ENCODE results near the gene RHEB.

Gene RHEB

GRCh38 chr7:151459726-151460473 lies 59.8 kb downstream of the RHEB start:
- no peak overlapping the region for H3K4me3 ChIP-seq (replicated peaks; ENCODE audit: insufficient read depth, low read length)
- no peak for DNase-seq (ENCODE audit: low read depth in 1 of 2, low spot score in 1 of 2)
- H3K27ac ChIP-seq (replicated peaks) = no peak overlapping the region
- TF ChIP-seq REST (IDR thresholded peaks at IDR 0.05; ENCODE audit: insufficient replicate concordance, low read depth) = no peak
- no peak for TF ChIP-seq SPI1 (IDR thresholded peaks at IDR 0.05; ENCODE audit: borderline replicate concordance, low read depth)
- TF ChIP-seq POLR2AphosphoS5 (IDR thresholded peaks at IDR 0.05; ENCODE audit: low read depth) = no peak
- no peak for TF ChIP-seq GABPA (IDR thresholded peaks at IDR 0.05; ENCODE audit: low read depth)
- TF ChIP-seq CTCF (IDR thresholded peaks at IDR 0.05; ENCODE audit: insufficient read depth, low read length) = no peak
- H3K27me3 ChIP-seq (ENCODE audit: insufficient read depth, poor library complexity, severe bottlenecking) = no peaks in the 10 kb centered on the region

- TF ChIP-seq REST (IDR thresholded peaks at IDR 0.05; ENCODE audit: insufficient replicate concordance, low read depth) (no peak), SPI1 (IDR thresholded peaks at IDR 0.05; ENCODE audit: borderline replicate concordance, low read depth) (no peak), GABPA (IDR thresholded peaks at IDR 0.05; ENCODE audit: low read depth) (no peak), POLR2AphosphoS5 (IDR thresholded peaks at IDR 0.05; ENCODE audit: low read depth) (no peak), CTCF (IDR thresholded peaks at IDR 0.05; ENCODE audit: insufficient read depth, low read length) (no peak)
- no peak overlapping the region for H3K27ac ChIP-seq (replicated peaks)
- no peaks in the 10 kb centered on the region for H3K27me3 ChIP-seq (ENCODE audit: insufficient read depth, poor library complexity, severe bottlenecking)
- DNase-seq (ENCODE audit: low read depth in 1 of 2, low spot score in 1 of 2) = no peak
- H3K4me3 ChIP-seq (replicated peaks; ENCODE audit: insufficient read depth, low read length) = no peak overlapping the region
Measured at GRCh38 chr7:151457534-151457933, 62.2 kb downstream of the RHEB start.

- no peak for DNase-seq (ENCODE audit: low read depth in 1 of 2, low spot score in 1 of 2)
- Histone ChIP-seq H3K27me3 (ENCODE audit: insufficient read depth, poor library complexity, severe bottlenecking) (no peaks in the 10 kb centered on the region), H3K4me3 (replicated peaks; ENCODE audit: insufficient read depth, low read length) (no peak overlapping the region), H3K27ac (replicated peaks) (no peak overlapping the region)
- no peak for TF ChIP-seq SPI1 (IDR thresholded peaks at IDR 0.05; ENCODE audit: borderline replicate concordance, low read depth)
- TF ChIP-seq CTCF (IDR thresholded peaks at IDR 0.05; ENCODE audit: insufficient read depth, low read length) = no peak
- no peak for TF ChIP-seq GABPA (IDR thresholded peaks at IDR 0.05; ENCODE audit: low read depth)
- TF ChIP-seq REST (IDR thresholded peaks at IDR 0.05; ENCODE audit: insufficient replicate concordance, low read depth) = no peak
- TF ChIP-seq POLR2AphosphoS5 (IDR thresholded peaks at IDR 0.05; ENCODE audit: low read depth) = no peak
Measured at GRCh38 chr7:151456782-151457181, 62.9 kb downstream of the RHEB start.

Data from HL-60 (cell line).